AG10803 (cell line): ENCODE measurements around the gene GIMD1.

ENCODE experiments used
- DNase-seq: peaks from one replicate; pipeline ENCODE4 v3.0.0; 2010; ENCODE audit warnings: low read depth
- H3K4me3 ChIP-seq: 2 replicates; pipeline ENCODE4 v1.5.1; 2011; ENCODE audit warnings: mild to moderate bottlenecking, low read length, control low read depth
- TF ChIP-seq, protein P1 (sequence below): conservative IDR thresholded peaks from 2 replicates; pipeline ENCODE4 v1.5.1; 2011; ENCODE audit warnings: mild to moderate bottlenecking, low read length, control low read depth, inconsistent platforms

The GIMD1 gene

DNA sequence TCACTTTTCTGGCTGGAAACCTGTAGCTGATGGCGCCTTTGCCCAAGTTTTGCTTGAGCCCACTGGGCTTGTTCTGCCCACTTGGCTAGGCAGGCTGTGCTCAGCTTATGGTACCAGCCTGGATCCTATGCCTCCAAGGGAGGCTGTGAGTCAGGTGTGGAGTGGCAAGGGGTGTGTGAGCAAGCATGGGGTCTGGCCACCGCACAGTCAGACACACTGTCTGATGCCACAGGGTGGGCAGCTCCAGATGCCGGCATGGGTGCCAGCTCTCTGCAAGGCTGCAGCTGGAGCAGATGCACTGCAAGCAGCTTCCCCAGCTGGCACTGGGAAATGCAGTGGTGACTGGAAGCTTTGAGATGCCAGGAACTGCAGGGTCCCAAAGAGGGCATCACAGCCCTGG, 16.3 kb upstream of the GIMD1 start:
- DNase-seq: no peak
- TF ChIP-seq, protein P1, sequence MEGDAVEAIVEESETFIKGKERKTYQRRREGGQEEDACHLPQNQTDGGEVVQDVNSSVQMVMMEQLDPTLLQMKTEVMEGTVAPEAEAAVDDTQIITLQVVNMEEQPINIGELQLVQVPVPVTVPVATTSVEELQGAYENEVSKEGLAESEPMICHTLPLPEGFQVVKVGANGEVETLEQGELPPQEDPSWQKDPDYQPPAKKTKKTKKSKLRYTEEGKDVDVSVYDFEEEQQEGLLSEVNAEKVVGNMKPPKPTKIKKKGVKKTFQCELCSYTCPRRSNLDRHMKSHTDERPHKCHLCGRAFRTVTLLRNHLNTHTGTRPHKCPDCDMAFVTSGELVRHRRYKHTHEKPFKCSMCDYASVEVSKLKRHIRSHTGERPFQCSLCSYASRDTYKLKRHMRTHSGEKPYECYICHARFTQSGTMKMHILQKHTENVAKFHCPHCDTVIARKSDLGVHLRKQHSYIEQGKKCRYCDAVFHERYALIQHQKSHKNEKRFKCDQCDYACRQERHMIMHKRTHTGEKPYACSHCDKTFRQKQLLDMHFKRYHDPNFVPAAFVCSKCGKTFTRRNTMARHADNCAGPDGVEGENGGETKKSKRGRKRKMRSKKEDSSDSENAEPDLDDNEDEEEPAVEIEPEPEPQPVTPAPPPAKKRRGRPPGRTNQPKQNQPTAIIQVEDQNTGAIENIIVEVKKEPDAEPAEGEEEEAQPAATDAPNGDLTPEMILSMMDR: no peak

DNA sequence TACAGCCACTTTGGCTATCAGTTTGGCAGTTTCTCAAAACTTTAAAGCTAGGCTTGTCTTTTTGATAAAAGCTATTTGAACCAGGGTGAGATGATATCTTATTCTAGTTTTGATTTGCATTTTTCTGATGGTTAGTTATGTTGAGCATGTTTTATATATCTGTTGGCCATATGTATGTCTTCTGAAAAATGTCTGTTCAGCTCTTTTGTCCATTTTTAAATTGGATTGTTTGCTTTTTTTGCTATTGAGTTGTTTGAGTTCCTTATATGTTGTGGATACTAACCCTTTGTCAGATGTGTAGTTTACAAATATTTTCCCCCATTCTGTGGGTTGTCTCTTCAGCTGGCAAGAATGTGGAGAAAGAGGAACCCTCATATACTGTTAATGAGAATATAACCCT, 11.6 kb upstream of the GIMD1 start:
- H3K4me3 ChIP-seq: no peak overlapping the region
- TF ChIP-seq, protein P1: no peak
- no peak for DNase-seq

More for the DNA sequence above, 16.3 kb upstream of the GIMD1 start:
- H3K4me3 ChIP-seq: no peak overlapping the region

GRCh38 chr4:106373026-106373425, 4.4 kb upstream of the GIMD1 start:
- DNase-seq: no peak
- TF ChIP-seq, protein P1: no peak
- no peak overlapping the region for H3K4me3 ChIP-seq

- peak; percentile 34 for DNase-seq
- TF ChIP-seq, protein P1: no peak
- no peak overlapping the region for H3K4me3 ChIP-seq
Measured at GRCh38 chr4:106371161-106371560, 2.6 kb upstream of the GIMD1 start.

DNA sequence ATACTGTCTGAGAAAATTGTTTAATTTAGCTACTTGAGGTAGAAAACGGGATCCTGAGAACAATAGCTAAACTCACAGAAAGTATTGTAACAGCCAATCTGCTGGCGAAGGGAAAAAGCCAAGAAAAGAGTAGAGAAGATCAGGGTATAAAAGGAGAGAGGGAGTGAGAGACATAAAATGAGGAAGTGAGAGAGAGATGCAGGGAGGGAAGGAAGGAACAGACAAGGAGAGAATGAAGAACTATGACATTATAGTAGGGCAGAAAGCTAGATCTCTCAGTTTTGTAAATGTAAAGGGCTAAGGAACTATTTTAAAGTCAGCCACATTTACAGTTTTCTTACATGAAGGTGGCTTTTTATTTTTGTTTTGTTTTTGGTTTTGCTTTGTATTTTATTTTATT, 1.6 kb upstream of the GIMD1 start:
- TF ChIP-seq, protein P1: no peak
- no peak for DNase-seq
- H3K4me3 ChIP-seq: no peak overlapping the region

- DNase-seq: peak; percentile 94
Measured at GRCh38 chr4:106369456-106370060, 980 bp upstream of the GIMD1 start.

DNA sequence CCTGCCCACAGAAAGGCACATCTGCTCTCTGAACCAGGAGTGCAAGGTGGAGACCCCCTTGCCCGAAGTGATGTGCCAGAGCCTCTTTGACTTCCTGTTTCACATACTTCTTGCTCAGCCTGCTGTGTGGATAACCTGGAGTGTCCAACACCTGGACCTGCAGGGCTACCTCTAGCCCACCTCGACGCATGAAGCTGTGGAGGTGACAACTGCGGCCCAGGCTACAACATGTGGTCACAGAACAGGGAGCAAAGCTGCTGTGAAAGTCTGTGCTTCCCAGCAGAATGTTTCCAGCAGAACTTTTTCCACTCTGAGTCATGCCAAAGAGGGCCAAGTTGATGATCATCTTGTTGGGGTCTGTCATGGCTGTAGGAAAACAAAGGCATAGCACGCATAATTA, 1.5 kb downstream of the GIMD1 start:
- H3K4me3 ChIP-seq: no peak overlapping the region
- DNase-seq: no peak
- TF ChIP-seq, protein P1: no peak

More at GRCh38 chr4:106369456-106370060, 980 bp upstream of the GIMD1 start:
- no peak overlapping the region for H3K4me3 ChIP-seq
- TF ChIP-seq, protein P1: peak; percentile 84
